Dendritic cell treated with granulocyte-macrophage colony-stimulating factor and Interleukin-4, amounts not matched to agents 40 ng/mL and 50 ng/mL, for 4 days (primary cell): Measurements from ENCODE around the gene UBXN1.
A peak's percentile ranks its signal among the peaks of the same experiment; 100 is the strongest.
"Not testable (repeated sequence)": the region's sequence is repeated elsewhere in the genome, so short reads cannot be mapped to it uniquely, and the experiment has no call there.

ENCODE experiments used
- H3K27ac Mint-ChIP-seq: one replicate; pipeline ENCODE4 v1.8.0; 2022; ENCODE audit warnings: mild to moderate bottlenecking, mixed read lengths
- H3K27me3 Mint-ChIP-seq: one replicate; pipeline ENCODE4 v1.8.0; 2022; ENCODE audit warnings: mild to moderate bottlenecking, mixed read lengths
- H3K36me3 Mint-ChIP-seq: one replicate; pipeline ENCODE4 v1.8.0; 2022; ENCODE audit warnings: low read depth, mixed read lengths
- H3K4me1 Mint-ChIP-seq: one replicate; pipeline ENCODE4 v1.8.0; 2022; ENCODE audit warnings: low read depth, mixed read lengths
- H3K4me3 Mint-ChIP-seq: one replicate; pipeline ENCODE4 v1.8.0; 2022; ENCODE audit warnings: mild to moderate bottlenecking, moderate library complexity, mixed read lengths
- H3K9me3 Mint-ChIP-seq: one replicate; pipeline ENCODE4 v1.8.0; 2022; ENCODE audit warnings: mixed read lengths
- intact Hi-C: fragments of 100-400 bp; cut with micrococcal nuclease; formaldehyde crosslinking; loops from one replicate; pipeline ENCODE4 v1.15.0; 2022

The UBXN1 gene

GRCh38 chr11:62703921-62704320, 25.0 kb upstream of the UBXN1 start:
- Mint-ChIP-seq H3K36me3 (peaks cover 60% of the 10 kb centered on the region), H3K4me1 (peaks cover 64% of the 10 kb centered on the region), H3K4me3 (peak overlapping the region; percentile 32), H3K27ac (peak overlapping the region; percentile 70)
- intact Hi-C loops, H3K27me3 Mint-ChIP-seq, H3K9me3 Mint-ChIP-seq: not testable (repeated sequence)

GRCh38 chr11:62702246-62702645, 23.4 kb upstream of the UBXN1 start:
- Mint-ChIP-seq H3K9me3 (no peaks in the 10 kb centered on the region), H3K27ac (peak overlapping the region; percentile 86), H3K27me3 (no peaks in the 10 kb centered on the region), H3K36me3 (peaks cover 63% of the 10 kb centered on the region), H3K4me3 (no peak overlapping the region), H3K4me1 (peaks cover 47% of the 10 kb centered on the region)
- intact Hi-C loops: no loop called here

GRCh38 chr11:62694455-62695167, 15.7 kb upstream of the UBXN1 start:
- H3K4me1 Mint-ChIP-seq: peaks cover 9% of the 10 kb centered on the region
- H3K36me3 Mint-ChIP-seq: peaks cover 90% of the 10 kb centered on the region
- intact Hi-C loops: loop anchor here (1.0 to 10.0 kb wide), 2 partner anchors 14 to 300 kb away; no protein-coding TSS in a partner anchor
- H3K27ac Mint-ChIP-seq: peak overlapping the region; percentile 4
- no peaks in the 10 kb centered on the region for H3K9me3 Mint-ChIP-seq
- peaks cover 4% of the 10 kb centered on the region for H3K27me3 Mint-ChIP-seq
- no peak overlapping the region for H3K4me3 Mint-ChIP-seq

- not testable (repeated sequence) for H3K9me3 Mint-ChIP-seq, H3K4me1 Mint-ChIP-seq, H3K27ac Mint-ChIP-seq, H3K4me3 Mint-ChIP-seq
- Mint-ChIP-seq H3K27me3 (peaks cover 11% of the 10 kb centered on the region), H3K36me3 (peaks cover 87% of the 10 kb centered on the region)
- intact Hi-C loops: loop anchor here (1.0 to 10.0 kb wide), 2 partner anchors 13 to 299 kb away; no protein-coding TSS in a partner anchor
Measured at GRCh38 chr11:62693624-62694023, 14.8 kb upstream of the UBXN1 start.

GRCh38 chr11:62689421-62690183, 10.7 kb upstream of the UBXN1 start, which contains the start of gene LRRN4CL:
LRRN4CL (minus strand) TSS chr11:62689530; CDS start chr11:62688508, 1,022 bp downstream.
- Mint-ChIP-seq H3K4me3 (no peak within 1 kb of the TSS), H3K4me1 (peaks cover 11% of the 10 kb centered on the region), H3K27me3 (peaks cover 32% of the 10 kb centered on the region), H3K36me3 (peaks cover 54% of the 10 kb centered on the region), H3K9me3 (no peaks in the 10 kb centered on the region), H3K27ac (no peak within 1 kb of the TSS)
- intact Hi-C loops: loop anchor here (10.0 kb wide), 1 partner anchor 295 kb away; no protein-coding TSS in a partner anchor

GRCh38 chr11:62688491-62688890, 9.6 kb upstream of the UBXN1 start:
- Mint-ChIP-seq H3K9me3 (no peaks in the 10 kb centered on the region), H3K27me3 (peaks cover 32% of the 10 kb centered on the region), H3K4me3 (no peak overlapping the region), H3K27ac (no peak overlapping the region), H3K36me3 (peaks cover 43% of the 10 kb centered on the region), H3K4me1 (peaks cover 9% of the 10 kb centered on the region)
- intact Hi-C loops: no loop called here

GRCh38 chr11:62687508-62688396, 8.9 kb upstream of the UBXN1 start:
- H3K27ac Mint-ChIP-seq: peak overlapping the region; percentile 25
- peaks cover 32% of the 10 kb centered on the region for H3K27me3 Mint-ChIP-seq
- intact Hi-C loops: no loop called here
- H3K4me1 Mint-ChIP-seq: peaks cover 9% of the 10 kb centered on the region
- H3K4me3 Mint-ChIP-seq: peak overlapping the region; percentile 48
- no peaks in the 10 kb centered on the region for H3K9me3 Mint-ChIP-seq
- peaks cover 38% of the 10 kb centered on the region for H3K36me3 Mint-ChIP-seq

GRCh38 chr11:62682518-62682917, 3.6 kb upstream of the UBXN1 start:
- Mint-ChIP-seq H3K4me3 (no peak overlapping the region), H3K9me3 (no peaks in the 10 kb centered on the region), H3K27ac (no peak overlapping the region), H3K4me1 (peaks cover 23% of the 10 kb centered on the region), H3K36me3 (peaks cover 15% of the 10 kb centered on the region), H3K27me3 (peaks cover 10% of the 10 kb centered on the region)
- intact Hi-C loops: no loop called here

GRCh38 chr11:62680825-62681240, 2.0 kb upstream of the UBXN1 start:
- Mint-ChIP-seq H3K27ac (peak overlapping the region; percentile 39), H3K9me3 (no peaks in the 10 kb centered on the region), H3K27me3 (no peaks in the 10 kb centered on the region), H3K4me3 (peak overlapping the region; percentile 4), H3K36me3 (peaks cover 32% of the 10 kb centered on the region), H3K4me1 (peaks cover 38% of the 10 kb centered on the region)
- intact Hi-C loops: loop anchor here (1.0 kb wide), 1 partner anchor 13 kb away; no protein-coding TSS in a partner anchor

GRCh38 chr11:62678433-62678769, 472 bp downstream of the UBXN1 start:
- Mint-ChIP-seq H3K4me1 (peaks cover 44% of the 10 kb centered on the region), H3K36me3 (peaks cover 54% of the 10 kb centered on the region), H3K27me3 (no peaks in the 10 kb centered on the region), H3K9me3 (no peaks in the 10 kb centered on the region), H3K4me3 (peak overlapping the region; percentile 87), H3K27ac (peak overlapping the region; percentile 95)
- intact Hi-C loops: no loop called here

GRCh38 chr11:62677714-62678113, 1.2 kb downstream of the UBXN1 start:
- peaks cover 59% of the 10 kb centered on the region for H3K36me3 Mint-ChIP-seq
- H3K4me3 Mint-ChIP-seq: peak overlapping the region; percentile 87
- intact Hi-C loops: no loop called here
- H3K27ac Mint-ChIP-seq: peak overlapping the region; percentile 95
- peaks cover 49% of the 10 kb centered on the region for H3K4me1 Mint-ChIP-seq
- no peaks in the 10 kb centered on the region for H3K9me3 Mint-ChIP-seq
- H3K27me3 Mint-ChIP-seq: no peaks in the 10 kb centered on the region

- Mint-ChIP-seq H3K36me3 (peaks cover 64% of the 10 kb centered on the region), H3K27ac (peak overlapping the region; percentile 95), H3K4me1 (peaks cover 54% of the 10 kb centered on the region), H3K4me3 (no peak overlapping the region), H3K9me3 (no peaks in the 10 kb centered on the region), H3K27me3 (no peaks in the 10 kb centered on the region)
- intact Hi-C loops: no loop called here
Measured at GRCh38 chr11:62677156-62677555, 1.7 kb downstream of the UBXN1 start.

- Mint-ChIP-seq H3K9me3 (no peaks in the 10 kb centered on the region), H3K4me3 (no peak overlapping the region), H3K36me3 (peaks cover 69% of the 10 kb centered on the region), H3K4me1 (peaks cover 56% of the 10 kb centered on the region), H3K27ac (peak overlapping the region; percentile 95), H3K27me3 (no peaks in the 10 kb centered on the region)
- intact Hi-C loops: no loop called here
Measured at GRCh38 chr11:62676698-62677097, 2.2 kb downstream of the UBXN1 start.
